Activated CD4-positive, alpha-beta T cell treated with anti-CD3 and anti-CD28 coated beads, Interleukin-2, Interleukin-4, amounts not matched to agents 100 ng/mL and 50 ng/mL, durations not matched to agents 16 hours and 8 hours (primary cell): Measurements from ENCODE around the gene CHTF18.

Source experiments
- DNase-seq: peaks from one replicate; pipeline ENCODE4 v3.0.0-alpha.2; 2020; ENCODE audit warnings: low spot score

The CHTF18 gene

DNA sequence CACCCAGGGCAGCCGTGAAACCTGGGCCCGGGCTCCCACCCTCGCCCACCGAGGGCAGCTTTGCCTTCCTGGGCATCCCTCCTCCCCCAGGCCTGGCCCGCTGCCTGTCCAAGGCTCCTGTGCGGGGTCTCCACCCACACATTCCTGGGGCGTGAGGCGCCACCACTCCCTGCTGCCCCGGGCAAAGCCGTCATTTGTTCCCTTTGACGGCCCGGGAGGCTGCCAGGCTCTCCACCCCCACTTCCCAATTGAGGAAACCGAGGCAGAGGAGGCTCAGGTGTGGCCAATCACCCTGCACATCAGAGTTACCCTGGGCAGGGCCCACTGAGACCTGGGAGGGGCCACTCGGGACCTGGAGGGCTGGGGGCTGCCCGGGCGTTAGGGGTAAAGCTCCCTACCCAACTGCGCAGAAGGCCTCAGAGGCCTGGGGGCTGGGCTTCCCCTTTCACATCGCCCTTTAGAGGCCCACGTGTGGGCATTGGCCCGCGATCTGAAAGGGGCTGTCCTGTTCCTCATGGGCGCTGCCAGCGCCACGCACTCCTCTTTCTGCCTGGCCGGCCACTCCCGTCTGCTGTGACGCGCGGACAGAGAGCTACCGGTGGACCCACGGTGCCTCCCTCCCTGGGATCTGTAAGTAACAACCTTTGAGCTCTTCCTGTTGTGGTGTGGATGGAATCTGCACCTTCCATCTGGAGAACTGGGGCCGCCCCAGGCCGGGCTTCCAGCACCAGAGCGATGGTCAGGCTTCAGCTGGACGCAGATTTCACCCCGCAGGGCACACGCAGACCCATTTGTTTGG, 27.7 kb upstream of the CHTF18 start, which contains the start of gene MSLN:
Gene MSLN (plus strand): TSS at position 190 of the 799 bp plus-strand sequence. CDS start 1,947 bp downstream, outside the sequence.
- DNase-seq: no peak

DNA sequence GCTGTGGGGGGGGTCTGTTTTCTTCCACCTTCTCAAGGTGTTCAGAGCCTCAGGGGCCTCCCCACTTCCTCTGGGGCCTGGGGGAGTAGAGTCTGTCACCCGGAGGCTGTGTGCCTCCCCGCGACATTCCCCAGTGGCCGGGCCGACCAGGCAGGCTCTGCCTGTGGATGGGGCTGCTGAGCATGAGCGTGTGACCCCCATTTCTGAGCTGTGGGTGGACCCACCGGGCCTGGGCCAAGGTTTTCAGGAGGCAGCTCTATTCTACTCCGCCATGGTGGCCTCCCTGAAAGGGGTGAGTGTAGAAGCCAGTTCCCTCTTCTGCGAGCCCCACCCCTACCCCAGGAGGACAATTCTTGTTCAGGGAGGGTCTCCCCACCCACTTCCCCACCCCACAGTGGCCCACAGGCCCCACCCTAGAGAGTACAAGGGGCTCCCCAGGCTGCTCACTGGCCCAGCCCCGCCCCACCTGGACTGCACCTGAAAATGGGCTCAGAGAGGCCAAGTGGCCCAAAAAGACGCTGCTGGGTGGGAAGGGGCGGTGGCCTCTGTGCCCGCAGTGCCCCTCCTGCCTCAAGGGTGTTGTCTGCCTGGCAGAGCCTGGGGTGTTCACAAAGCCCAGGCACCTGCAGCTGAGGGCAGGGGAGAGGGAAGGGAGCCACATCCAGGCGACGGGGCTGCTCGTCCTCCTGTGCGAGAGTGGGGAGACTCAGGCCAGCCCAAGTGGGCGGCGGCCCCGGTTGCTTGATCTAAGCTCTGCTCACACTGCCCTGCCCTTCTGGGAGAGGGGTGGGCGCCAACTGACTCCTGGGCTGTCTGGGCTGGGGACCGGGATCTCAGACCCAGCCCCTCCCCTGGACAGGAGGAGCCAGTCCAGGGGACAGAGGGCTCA, 26.6 kb upstream of the CHTF18 start:
- DNase-seq: no peak

DNA sequence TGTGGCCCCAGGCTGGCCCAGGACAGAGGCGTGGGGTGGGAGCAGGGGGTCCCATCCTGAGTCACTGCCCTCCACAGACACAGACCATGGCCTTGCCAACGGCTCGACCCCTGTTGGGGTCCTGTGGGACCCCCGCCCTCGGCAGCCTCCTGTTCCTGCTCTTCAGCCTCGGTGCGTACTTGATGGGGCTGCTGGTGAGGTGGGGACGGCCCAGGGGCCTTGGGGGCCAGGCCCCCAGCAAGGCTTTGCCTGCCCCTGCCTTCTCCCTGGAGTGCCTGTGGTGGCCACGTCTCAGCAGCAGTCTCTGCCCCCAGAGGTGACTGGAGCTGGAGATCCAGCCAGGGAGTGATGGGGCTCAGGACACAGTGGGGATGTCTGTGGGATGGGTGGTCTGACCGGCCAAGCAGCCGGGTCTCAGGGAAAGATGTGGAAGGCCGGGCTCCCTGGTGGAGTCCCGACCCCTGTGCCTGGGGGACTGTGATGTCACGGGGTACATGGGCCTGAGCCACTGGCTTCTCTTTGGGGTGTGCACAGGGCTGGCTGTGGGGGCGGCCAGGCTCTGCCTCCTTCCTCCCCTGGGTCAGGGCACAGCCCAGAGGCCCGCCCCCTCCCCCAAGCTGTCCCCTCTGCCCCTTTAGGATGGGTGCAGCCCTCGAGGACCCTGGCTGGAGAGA, 25.7 kb upstream of the CHTF18 start:
- no peak for DNase-seq

DNA sequence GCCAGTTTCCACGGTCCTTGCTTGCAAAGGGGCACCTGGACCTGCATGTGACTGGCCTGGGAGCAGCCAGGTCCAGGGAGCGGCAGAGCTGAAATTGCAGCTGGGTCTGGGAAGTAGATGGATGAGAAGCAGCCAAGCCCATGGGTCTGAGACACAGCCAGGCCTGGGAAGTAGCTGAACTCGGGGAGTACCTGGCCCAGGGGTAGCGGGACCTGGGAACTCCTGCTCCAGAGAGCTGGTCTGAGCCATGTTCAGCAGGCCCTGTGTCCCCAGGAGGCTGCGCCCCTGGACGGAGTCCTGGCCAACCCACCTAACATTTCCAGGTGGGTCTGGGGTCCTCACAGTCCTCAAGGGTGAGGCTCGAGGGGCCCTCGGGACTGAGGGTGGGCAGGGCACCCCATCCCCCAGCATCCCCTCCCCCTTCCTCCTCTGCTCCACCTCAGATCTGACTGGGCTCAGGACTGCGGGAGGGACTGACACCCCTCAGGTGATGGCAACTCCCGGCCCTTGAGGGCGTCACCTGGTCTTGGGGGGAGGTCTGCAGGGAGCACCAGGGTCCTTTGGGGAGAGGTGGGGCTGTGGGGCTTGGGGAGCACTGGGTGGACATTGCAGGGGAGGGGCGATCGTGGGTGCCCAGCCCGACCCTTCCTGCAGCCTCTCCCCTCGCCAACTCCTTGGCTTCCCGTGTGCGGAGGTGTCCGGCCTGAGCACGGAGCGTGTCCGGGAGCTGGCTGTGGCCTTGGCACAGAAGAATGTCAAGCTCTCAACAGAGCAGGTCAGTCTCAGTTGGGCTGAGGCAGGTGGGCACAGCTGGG, 24.8 kb upstream of the CHTF18 start:
- DNase-seq: no peak

DNA sequence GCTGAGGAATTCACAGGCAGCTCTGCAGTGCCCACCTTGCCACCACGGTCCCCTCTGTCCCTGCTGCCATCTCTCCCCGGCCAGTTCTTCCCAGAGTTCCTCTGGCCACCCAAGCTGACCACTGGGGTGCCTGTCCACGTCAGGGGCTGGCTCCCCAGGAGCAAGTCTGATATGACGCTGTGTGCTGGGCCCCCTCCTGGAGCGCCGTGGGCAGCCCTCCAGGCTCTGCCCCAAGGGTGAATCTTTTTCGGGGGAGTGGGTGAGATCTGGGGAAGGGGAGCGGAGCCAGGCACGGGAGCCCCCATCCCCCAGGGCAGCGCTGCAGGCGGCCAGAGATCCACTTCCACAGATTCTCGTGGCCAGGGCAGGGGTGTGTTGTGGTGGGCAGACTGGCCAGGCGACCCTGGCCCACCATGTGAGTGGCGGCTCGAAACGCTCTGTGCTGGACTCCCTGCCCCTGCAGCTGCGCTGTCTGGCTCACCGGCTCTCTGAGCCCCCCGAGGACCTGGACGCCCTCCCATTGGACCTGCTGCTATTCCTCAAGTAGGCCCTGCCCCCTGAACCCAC, 24.2 kb upstream of the CHTF18 start:
- no peak for DNase-seq

DNA sequence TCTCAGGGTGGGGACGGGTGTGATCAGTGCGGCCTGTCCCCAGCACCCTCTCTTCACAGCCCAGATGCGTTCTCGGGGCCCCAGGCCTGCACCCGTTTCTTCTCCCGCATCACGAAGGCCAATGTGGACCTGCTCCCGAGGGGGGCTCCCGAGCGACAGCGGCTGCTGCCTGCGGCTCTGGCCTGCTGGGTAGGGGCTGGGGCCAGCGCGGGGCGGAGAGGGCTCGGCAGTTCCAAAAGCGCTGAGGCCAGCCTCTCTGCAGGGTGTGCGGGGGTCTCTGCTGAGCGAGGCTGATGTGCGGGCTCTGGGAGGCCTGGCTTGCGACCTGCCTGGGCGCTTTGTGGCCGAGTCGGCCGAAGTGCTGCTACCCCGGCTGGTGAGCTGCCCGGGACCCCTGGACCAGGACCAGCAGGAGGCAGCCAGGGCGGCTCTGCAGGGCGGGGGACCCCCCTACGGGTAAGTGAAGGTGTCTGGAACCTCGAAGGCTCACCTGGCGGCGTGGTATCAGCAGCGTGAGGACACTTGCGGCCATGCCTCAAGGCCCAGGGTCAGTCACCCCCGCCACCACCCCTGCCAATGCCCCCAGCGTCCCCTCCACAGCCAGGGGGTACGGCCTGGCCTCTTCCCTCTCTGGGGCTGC, 23.5 kb upstream of the CHTF18 start:
- DNase-seq: no peak

DNA sequence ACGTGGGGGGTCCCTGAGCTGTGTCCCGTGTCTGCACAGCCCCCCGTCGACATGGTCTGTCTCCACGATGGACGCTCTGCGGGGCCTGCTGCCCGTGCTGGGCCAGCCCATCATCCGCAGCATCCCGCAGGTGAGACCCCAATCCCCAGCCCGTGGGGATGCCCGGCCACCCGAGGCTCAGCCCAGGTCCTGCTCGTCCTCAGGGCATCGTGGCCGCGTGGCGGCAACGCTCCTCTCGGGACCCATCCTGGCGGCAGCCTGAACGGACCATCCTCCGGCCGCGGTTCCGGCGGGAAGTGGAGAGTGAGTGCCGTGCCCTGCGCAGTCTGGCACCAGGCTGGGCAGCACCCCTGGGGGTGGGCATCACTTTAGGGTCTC, 22.9 kb upstream of the CHTF18 start:
- DNase-seq: no peak

DNA sequence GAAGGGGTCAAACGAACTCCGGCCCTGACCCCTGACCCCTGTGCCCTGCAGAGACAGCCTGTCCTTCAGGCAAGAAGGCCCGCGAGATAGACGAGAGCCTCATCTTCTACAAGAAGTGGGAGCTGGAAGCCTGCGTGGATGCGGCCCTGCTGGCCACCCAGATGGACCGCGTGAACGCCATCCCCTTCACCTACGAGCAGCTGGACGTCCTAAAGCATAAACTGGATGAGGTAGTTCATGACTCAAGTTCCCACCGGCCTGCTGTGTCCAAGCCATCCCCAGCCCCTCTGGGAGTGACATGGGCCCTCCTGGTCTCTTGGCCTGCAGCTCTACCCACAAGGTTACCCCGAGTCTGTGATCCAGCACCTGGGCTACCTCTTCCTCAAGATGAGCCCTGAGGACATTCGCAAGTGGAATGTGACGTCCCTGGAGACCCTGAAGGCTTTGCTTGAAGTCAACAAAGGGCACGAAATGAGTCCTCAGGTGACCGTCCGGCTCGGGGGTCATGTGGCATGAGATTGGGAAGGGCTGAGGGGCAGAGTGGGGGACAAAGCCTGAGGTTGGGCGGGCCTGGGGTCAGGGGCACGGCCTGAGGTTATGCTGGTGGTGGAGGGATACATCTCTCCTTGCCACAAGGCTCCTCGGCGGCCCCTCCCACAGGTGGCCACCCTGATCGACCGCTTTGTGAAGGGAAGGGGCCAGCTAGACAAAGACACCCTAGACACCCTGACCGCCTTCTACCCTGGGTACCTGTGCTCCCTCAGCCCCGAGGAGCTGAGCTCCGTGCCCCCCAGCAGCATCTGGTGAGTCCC, 22.2 kb upstream of the CHTF18 start:
- DNase-seq: no peak

DNA sequence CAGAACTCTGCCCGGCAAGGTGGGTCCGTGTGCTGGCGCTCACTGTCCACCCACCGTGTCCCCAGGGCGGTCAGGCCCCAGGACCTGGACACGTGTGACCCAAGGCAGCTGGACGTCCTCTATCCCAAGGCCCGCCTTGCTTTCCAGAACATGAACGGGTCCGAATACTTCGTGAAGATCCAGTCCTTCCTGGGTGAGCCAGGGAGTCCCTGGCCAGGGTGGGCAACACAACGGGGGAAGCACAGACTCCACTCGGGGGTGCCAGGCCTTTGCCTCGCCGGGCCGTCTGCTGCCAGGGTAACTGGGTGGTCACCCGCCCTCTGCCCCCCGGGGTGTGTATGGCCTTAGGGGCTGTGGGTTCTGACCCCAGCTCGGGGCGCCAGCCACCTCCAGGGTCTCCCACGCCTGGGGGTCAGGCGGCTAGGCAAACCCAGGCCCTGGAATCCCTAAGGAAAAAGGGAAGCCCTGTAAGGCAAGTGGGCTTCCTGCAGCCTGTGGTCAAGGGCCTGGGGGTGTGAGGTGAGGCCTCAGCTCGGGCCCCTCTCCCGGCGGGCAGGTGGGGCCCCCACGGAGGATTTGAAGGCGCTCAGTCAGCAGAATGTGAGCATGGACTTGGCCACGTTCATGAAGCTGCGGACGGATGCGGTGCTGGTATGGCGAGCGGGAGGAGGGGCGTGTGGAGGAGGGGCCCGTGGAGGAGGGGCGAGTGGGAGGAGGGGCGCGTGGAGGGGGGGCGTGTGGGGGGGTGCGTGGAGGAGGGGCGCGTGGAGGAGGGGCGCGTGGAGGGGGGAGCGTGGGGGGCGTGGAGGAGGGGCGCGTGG, 21.4 kb upstream of the CHTF18 start:
- DNase-seq: no peak

DNA sequence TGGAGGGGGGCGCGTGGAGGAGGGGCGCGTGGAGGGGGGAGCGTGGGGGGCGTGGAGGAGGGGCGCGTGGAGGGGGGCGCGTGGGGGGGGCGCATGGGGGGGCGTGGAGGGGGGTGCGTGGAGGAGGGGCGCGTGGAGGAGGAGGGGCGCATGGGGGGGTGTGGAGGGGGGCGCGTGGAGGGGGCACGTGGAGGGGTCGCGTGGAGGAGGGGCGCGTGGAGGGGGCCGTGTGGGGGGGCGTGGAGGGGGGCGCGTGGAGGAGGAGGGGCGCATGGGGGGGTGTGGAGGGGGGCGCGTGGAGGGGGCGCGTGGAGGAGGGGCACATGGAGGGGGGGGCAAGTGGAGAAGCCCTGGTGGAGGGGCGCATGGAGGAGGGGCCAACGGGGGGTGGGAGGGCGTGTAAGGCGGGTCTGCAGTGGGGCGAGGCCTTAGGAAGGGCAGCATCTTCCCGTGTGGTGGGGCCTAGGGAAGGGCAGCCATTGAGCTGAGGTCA, 20.6 kb upstream of the CHTF18 start:
- DNase-seq: no peak

DNA sequence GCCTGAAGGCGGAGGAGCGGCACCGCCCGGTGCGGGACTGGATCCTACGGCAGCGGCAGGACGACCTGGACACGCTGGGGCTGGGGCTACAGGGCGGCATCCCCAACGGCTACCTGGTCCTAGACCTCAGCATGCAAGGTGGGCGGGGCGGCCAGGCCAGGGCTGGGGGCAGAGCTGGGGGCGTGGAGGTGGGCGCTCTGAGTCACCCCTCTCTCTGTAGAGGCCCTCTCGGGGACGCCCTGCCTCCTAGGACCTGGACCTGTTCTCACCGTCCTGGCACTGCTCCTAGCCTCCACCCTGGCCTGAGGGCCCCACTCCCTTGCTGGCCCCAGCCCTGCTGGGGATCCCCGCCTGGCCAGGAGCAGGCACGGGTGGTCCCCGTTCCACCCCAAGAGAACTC, 20.0 kb upstream of the CHTF18 start:
- DNase-seq: no peak

DNA sequence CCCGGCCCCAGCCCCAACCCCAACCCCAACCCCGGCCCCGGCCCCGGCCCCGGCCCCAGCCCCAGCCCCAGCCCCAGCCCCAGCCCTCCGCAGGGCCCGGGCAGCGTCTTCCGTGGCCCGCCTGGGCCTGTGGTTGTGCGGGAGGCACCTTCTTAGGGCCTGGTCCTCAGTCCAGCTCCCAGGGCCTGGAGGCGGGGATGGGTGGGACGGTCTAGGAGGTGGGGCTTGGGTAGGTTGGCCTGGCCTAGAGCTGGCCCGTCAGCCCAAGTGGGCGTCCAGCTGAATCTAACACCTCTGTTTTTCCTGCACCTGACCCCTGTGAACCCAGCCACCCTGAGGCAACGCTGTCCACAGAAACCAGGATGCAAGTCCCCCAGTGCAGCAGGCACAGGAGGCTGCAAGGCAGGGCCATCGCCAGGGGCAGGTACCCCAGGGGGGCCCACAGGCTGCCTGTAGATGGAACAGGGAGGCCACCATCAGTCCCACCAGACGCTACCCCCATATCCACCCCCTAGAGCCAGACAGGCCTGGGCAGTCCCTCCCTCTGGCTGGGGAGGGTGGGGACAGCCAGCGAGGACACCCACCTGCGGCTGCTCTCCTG, 19.1 kb upstream of the CHTF18 start:
- DNase-seq: no peak

DNA sequence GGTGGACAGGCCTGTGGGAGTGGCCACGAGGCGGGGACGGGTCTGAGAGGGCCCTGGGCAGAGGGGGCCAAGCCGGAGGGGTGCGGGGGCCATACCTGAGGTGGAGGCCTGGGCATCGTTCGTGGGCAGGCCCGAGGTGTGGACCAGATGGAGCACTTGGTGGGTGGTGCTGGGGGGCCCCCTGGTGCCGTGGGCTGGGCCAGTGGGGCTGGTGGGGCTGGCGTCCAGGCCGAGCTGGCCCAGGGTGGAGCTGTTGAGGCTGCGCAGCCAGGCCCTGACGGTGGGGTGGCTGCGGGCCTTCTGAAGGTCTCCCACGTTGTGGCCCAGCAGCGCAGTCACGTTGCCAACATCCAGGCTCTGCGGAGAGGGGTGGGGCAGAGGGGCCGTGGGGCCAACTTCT, 18.5 kb upstream of the CHTF18 start:
- no peak for DNase-seq

DNA sequence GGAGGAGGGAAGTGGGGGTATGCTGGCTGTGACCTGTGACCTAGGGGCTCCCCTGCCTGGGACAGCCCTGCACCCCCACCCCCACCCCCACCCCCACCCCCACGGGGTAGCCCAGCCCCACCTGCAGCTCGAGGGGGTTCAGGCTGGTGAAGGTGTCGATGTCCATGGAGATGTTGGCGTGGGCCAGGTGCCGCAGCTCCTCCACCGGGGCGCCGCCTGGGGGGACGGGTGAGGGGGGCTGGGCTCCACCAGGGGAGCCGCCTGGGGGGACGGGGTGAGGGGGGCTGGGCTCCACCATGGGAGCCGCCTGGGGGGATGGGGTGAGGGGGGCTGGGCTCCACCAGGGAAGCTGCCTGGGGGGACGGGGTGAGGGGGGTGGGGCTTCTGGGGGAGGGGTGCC, 18.0 kb upstream of the CHTF18 start:
- DNase-seq: no peak

DNA sequence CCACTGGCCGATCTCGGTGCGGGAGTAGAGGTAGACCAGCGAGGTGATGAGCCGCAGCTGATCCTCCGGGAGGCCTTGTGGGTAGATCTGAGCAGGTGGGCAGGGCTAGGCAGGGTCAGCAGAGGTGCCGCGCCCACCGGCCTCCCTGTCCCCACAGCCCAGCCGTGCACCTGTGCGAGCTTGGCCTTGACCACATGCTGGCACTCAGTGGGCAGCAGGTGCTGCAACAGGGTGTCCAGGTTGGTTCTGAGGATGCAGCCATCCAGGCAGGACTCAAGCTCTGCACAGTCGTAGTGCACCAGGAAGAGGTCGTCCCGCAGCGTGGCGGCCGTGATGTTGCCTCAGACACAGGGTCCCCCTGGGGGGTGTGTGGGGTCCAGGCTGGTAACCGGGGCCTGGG, 15.5 kb upstream of the CHTF18 start:
- no peak for DNase-seq

DNA sequence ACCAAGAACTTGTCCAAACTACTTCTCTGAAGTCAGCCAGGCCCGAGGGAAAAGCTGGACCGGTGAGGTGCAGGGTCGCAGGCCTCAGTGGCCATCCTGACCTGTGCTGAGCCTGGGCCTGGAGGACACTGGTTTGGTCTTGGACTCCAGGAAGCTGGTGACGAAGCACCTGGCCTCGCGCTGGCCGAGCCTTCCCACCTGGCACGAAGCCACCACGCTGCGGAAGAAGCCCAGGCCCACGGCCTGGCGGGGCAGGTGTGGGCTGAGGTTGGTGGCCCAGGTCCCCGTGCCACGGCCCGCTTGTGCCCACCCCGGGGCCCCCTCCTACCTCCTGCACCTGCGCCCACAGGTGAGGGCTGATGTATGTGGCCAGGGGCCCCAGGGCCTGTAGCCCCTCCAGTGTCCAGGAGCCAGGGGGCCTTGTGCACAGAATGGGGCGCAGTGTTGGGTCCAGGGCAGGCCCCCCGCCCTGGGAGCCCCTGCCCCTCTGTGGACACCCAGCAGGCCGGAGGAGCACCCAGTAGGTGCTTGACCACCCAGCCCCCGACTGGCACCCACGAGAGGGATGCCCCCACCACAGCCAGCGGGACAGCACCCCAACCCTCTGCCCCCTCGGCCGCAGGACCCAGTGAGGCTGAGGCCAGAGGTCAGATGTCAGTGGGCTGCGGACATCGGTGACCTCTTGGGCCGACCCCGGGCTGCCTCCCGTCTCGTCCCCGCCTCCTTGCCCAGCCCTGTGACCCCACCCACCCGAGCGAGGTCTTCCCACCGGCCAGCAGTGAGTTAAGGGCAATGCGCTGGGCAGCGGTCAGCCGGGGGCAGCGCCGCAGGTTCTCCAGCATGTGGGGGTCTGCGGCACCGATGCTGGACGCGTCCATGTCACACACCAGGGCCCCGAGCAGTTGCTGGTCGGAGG, 14.1 kb upstream of the CHTF18 start:
- DNase-seq: no peak

DNA sequence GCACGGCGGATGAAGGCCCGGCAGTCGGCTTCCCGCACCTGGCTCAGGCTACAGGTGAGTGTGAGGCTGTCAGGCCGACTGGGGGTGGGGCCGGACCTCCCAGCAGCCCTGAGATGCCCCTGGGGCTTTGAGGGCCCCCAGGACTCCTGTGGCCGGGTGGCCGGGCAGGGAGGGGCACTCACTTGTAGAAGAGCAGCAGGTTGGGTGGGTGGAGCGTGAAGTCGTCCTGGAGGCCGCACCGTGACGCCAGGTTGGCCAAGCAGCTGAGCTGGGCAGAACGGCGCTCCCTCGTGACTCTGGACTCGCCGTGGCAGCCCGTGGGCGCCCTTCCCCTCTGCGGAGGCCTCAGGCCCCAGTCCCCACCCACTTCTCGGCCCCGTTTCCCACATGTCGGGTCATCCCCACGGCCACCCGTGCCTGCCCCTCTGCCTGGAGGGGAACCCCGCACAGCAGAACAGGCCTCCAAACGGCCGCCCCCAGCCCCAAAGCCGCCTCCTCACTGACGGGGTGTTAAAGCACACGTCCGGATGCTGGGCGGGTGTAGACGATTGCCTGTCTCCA, 13.1 kb upstream of the CHTF18 start:
- no peak for DNase-seq
